IMR-90 (cell line): Measurements from ENCODE around the gene CALML4. TPM values are rescaled to one million over a fixed set of nuclear protein-coding genes. Genes with fewer than 3 reads are reported as not detected.

Experiments used
- ATAC-seq: fragments of 200-7000 bp; cut with Tn5 transposase; 2 replicates; pipeline ENCODE4 v1.9.1; 2020; ENCODE audit warnings: low read depth, mild to moderate bottlenecking, moderate library complexity
- BruUV-seq: library from RNA; stranded (reverse); fragments of 400-500 nt; replicated peaks from 2 replicates; lab custom pipeline; 2021; lab: Mats Ljungman, UMichigan
- CTCF ChIA-PET: fragments of 300-600 bp; formaldehyde crosslinking; extraction: SDS; loops from one replicate; lab custom pipeline; 2021; ENCODE audit warnings: antibody characterized with exemption; lab: Yijun Ruan, JAX
- POLR2A ChIA-PET: fragments of 300-600 bp; sonication (Branson Sonifier 250); formaldehyde crosslinking; loops from one replicate; lab custom pipeline; 2022; ENCODE audit warnings: antibody characterized with exemption; ENCODE audit not compliant: unreplicated experiment; lab: Charles Lee
- DNase-seq: peaks from one replicate; pipeline ENCODE4 v3.0.0; 2013
- H2AFZ ChIP-seq: replicated peaks from 2 replicates; pipeline ENCODE3; 2013; ENCODE audit warnings: low read length, mild to moderate bottlenecking; ENCODE audit not compliant: poor library complexity
- H2AK5ac ChIP-seq: 2 replicates; pipeline ENCODE4 v1.6.1; 2013; ENCODE audit warnings: low read depth, low read length, inconsistent platforms
- H2AK9ac ChIP-seq: replicated peaks from 2 replicates; pipeline ENCODE3; 2013; ENCODE audit warnings: mild to moderate bottlenecking, low read depth, low read length, moderate library complexity; ENCODE audit not compliant: poor library complexity
- H2BK120ac ChIP-seq: 2 replicates; pipeline ENCODE4 v1.6.1; 2013; ENCODE audit warnings: low read depth, low read length, inconsistent platforms
- H2BK15ac ChIP-seq: 3 replicates; pipeline ENCODE4 v1.6.1; 2013; ENCODE audit warnings: low read depth, low read length, inconsistent platforms
- H2BK20ac ChIP-seq: 2 replicates; pipeline ENCODE4 v1.6.1; 2013; ENCODE audit warnings: low read depth, mild to moderate bottlenecking, inconsistent platforms, low read length, moderate library complexity
- H2BK5ac ChIP-seq: 2 replicates; pipeline ENCODE4 v1.6.1; 2013; ENCODE audit warnings: mild to moderate bottlenecking, low read depth, low read length, inconsistent platforms; ENCODE audit not compliant: poor library complexity, severe bottlenecking
- H3K14ac ChIP-seq: replicated peaks from 2 replicates; pipeline ENCODE4 v1.6.1; 2013; ENCODE audit warnings: low read depth, low read length, inconsistent platforms
- H3K18ac ChIP-seq: 2 replicates; pipeline ENCODE4 v1.6.1; 2013; ENCODE audit warnings: low read depth, low read length, control low read depth
- H3K23ac ChIP-seq: 2 replicates; pipeline ENCODE4 v1.6.1; 2013; ENCODE audit warnings: low read depth, low read length, inconsistent platforms
- H3K27ac ChIP-seq: 2 replicates; pipeline ENCODE4 v1.5.1; 2013; ENCODE audit warnings: mild to moderate bottlenecking, control low read depth, low read length; ENCODE audit not compliant: insufficient read depth
- H3K27me3 ChIP-seq: 2 replicates; pipeline ENCODE4 v1.6.1; 2013; ENCODE audit warnings: low read length; ENCODE audit not compliant: control insufficient read depth, insufficient read depth
- H3K36me3 ChIP-seq: 2 replicates; pipeline ENCODE4 v1.6.1; 2013; ENCODE audit warnings: low read length, mixed read lengths; ENCODE audit not compliant: control insufficient read depth, insufficient read depth
- H3K4ac ChIP-seq: 2 replicates; pipeline ENCODE4 v1.6.1; 2013; ENCODE audit warnings: low read depth, low read length, inconsistent platforms
- H3K4me1 ChIP-seq: 2 replicates; pipeline ENCODE4 v1.6.1; 2013; ENCODE audit warnings: low read length, mixed read lengths; ENCODE audit not compliant: control insufficient read depth, insufficient read depth
- H3K4me2 ChIP-seq: 2 replicates; pipeline ENCODE4 v1.6.1; 2013; ENCODE audit warnings: low read depth, mild to moderate bottlenecking, control low read depth, low read length, moderate library complexity
- H3K4me3 ChIP-seq: 2 replicates; pipeline ENCODE4 v1.5.1; 2013; ENCODE audit warnings: low read depth, mild to moderate bottlenecking, control low read depth, low read length, moderate library complexity; ENCODE audit not compliant: insufficient read depth
- H3K56ac ChIP-seq: 2 replicates; pipeline ENCODE4 v1.6.1; 2013; ENCODE audit warnings: low read length, inconsistent platforms; ENCODE audit not compliant: insufficient read depth; ENCODE audit errors: extremely low read depth
- H3K79me1 ChIP-seq, 2 experiments: 2 replicates each; pipeline ENCODE4 v1.6.1; 2013; ENCODE audit warnings: low read length in 2 of 2, inconsistent platforms in 1 of 2, low read depth in 1 of 2
- H3K9ac ChIP-seq: 2 replicates; pipeline ENCODE4 v1.6.1; 2013; ENCODE audit warnings: low read depth, low read length, control low read depth
- H3K9me1 ChIP-seq: 2 replicates; pipeline ENCODE4 v1.6.1; 2013; ENCODE audit warnings: low read length, inconsistent platforms; ENCODE audit not compliant: insufficient read depth
- H3K9me3 ChIP-seq: 2 replicates; pipeline ENCODE4 v1.6.1; 2013; ENCODE audit warnings: low read length; ENCODE audit not compliant: control insufficient read depth, insufficient read depth
- H4K20me1 ChIP-seq: 2 replicates; pipeline ENCODE4 v1.6.1; 2013; ENCODE audit warnings: low read length, inconsistent platforms; ENCODE audit not compliant: insufficient read depth
- H4K5ac ChIP-seq: 2 replicates; pipeline ENCODE4 v1.6.1; 2013; ENCODE audit warnings: mild to moderate bottlenecking, low read depth, low read length, control low read depth
- H4K8ac ChIP-seq, 2 experiments: 2 replicates each; pipeline ENCODE4 v1.6.1; 2013; ENCODE audit warnings: low read depth in 2 of 2, low read length in 2 of 2, control low read depth in 1 of 2, inconsistent platforms in 1 of 2
- H4K91ac ChIP-seq: 2 replicates; pipeline ENCODE4 v1.6.1; 2013; ENCODE audit warnings: low read depth, low read length, inconsistent platforms; ENCODE audit not compliant: insufficient read depth
- CHD1 ChIP-seq: IDR thresholded peaks from 2 replicates; pipeline ENCODE4 v1.6.1; 2012; ENCODE audit warnings: low read depth, low read length, improper control_type of control experiment
- CTCF ChIP-seq: conservative IDR thresholded peaks from 2 replicates; pipeline ENCODE4 v1.5.1; 2012; ENCODE audit warnings: mild to moderate bottlenecking, low read depth, low read length, improper control_type of control experiment
- ELK1 ChIP-seq: fragments of 150-350 bp; IDR thresholded peaks from 2 replicates; pipeline ENCODE4 v1.6.1; 2016; ENCODE audit warnings: low read depth, mild to moderate bottlenecking, low read length, moderate library complexity, borderline replicate concordance
- FOS ChIP-seq: fragments of 150-350 bp; IDR thresholded peaks from 2 replicates; pipeline ENCODE4 v1.6.1; 2016; ENCODE audit warnings: low read depth, low read length
- MAFK ChIP-seq: IDR thresholded peaks from 2 replicates; pipeline ENCODE4 v1.6.1; 2012; ENCODE audit warnings: low read depth, low read length, improper control_type of control experiment
- MAZ ChIP-seq: IDR thresholded peaks from 2 replicates; pipeline ENCODE4 v1.6.1; 2012; ENCODE audit warnings: low read depth, mild to moderate bottlenecking, low read length, improper control_type of control experiment, moderate library complexity, borderline replicate concordance
- MXI1 ChIP-seq: IDR thresholded peaks from 2 replicates; pipeline ENCODE4 v1.6.1; 2012; ENCODE audit warnings: low read depth, mild to moderate bottlenecking, low read length, moderate library complexity, borderline replicate concordance
- NFE2L2 ChIP-seq: fragments of 150-350 bp; IDR thresholded peaks from 2 replicates; pipeline ENCODE4 v1.6.1; 2016; ENCODE audit warnings: low read depth, mild to moderate bottlenecking, low read length
- POLR2A ChIP-seq: IDR thresholded peaks from 2 replicates; pipeline ENCODE4 v1.6.1; 2012; ENCODE audit warnings: mild to moderate bottlenecking, low read depth, low read length
- RCOR1 ChIP-seq: IDR thresholded peaks from 2 replicates; pipeline ENCODE4 v1.6.1; 2012; ENCODE audit warnings: mild to moderate bottlenecking, low read length, improper control_type of control experiment; ENCODE audit not compliant: insufficient replicate concordance
- RFX5 ChIP-seq: IDR thresholded peaks from 2 replicates; pipeline ENCODE4 v1.8.0; 2012; ENCODE audit warnings: low read depth, mild to moderate bottlenecking, low read length, moderate library complexity
- WGBS, 2 experiments: methylation state at CpG; one replicate each; pipeline versions ENCODE4 v1.1.5 to v1.1.7; 2013; ENCODE audit warnings: missing lambda C conversion rate in 2 of 2; ENCODE audit not compliant: insufficient read length in 1 of 2; ENCODE audit errors: extremely low coverage in 2 of 2; 5-methylcytosine and 5-hydroxymethylcytosine counted together
- dilution Hi-C: fragments of 300-500 bp; cut with HindIII; formaldehyde crosslinking; loops from one replicate; pipeline ENCODE4 v1.14.3; 2018; ENCODE audit warnings: low sequenced_read_pairs; ENCODE audit not compliant: unreplicated experiment
- in situ Hi-C: fragments of 300-500 bp; cut with MboI; formaldehyde crosslinking; loops from 3 replicates; pipeline ENCODE4 v1.14.3; 2019; ENCODE audit warnings: low sequenced_read_pairs, inconsistent platforms, mixed read lengths
- intact Hi-C: fragments of 100-400 bp; cut with micrococcal nuclease; formaldehyde crosslinking; loops from 2 replicates; pipeline ENCODE4 v1.10.0; 2022
- polyA plus RNA-seq, 3 experiments: library from polyadenylated mRNA; depleted of rRNA; stranded (reverse); fragments of >200 nt; gene quantifications; 2 replicates each; pipeline ENCODE4 v1.2.3, GENCODE V29; 2012; ENCODE audit warnings: low replicate concordance in 1 of 3
- total RNA-seq: library from RNA; depleted of rRNA; stranded (reverse); fragments of >200 nt; gene quantifications from 2 replicates; pipeline ENCODE4 v1.2.3, GENCODE V29; 2012

The CALML4 gene
- total and polyA plus RNA-seq, 2 of the 4 experiments (the other 2 are of a cell fraction): 0.36 to 1.3 TPM

- no peak overlapping the region for H3K14ac ChIP-seq
- ATAC-seq (no peak), DNase-seq (no peak)
- TF ChIP-seq FOS: no peak
- TF ChIP-seq CHD1: no peak
- no peak for TF ChIP-seq MXI1
- no peak for TF ChIP-seq POLR2A
- no peak for TF ChIP-seq RCOR1
- no peak for TF ChIP-seq MAZ
- TF ChIP-seq NFE2L2: no peak
- no peak for TF ChIP-seq ELK1
- no peak for TF ChIP-seq MAFK
- TF ChIP-seq CTCF: no peak
- no peak for TF ChIP-seq RFX5
- 0 out of 2 replicates have a peak, but pooled peaks cover 2% of the 10 kb centered on the region for H3K36me3 ChIP-seq
- H3K4ac ChIP-seq: no peak overlapping the region
- no peak overlapping the region for H2AK5ac ChIP-seq
- H4K5ac ChIP-seq: no peak overlapping the region
- no peak overlapping the region for H2AFZ ChIP-seq
- H2BK20ac ChIP-seq: no peak overlapping the region
- no TSS peak for BruUV-seq
- no peak overlapping the region for H3K9ac ChIP-seq
- H3K27ac ChIP-seq: no peak overlapping the region
- H2BK5ac ChIP-seq: no peak overlapping the region
- H3K79me1 ChIP-seq: peaks cover 0 to 36% of the 10 kb centered on the region in 2 experiments; a peak in 2 of 4 replicates
- intact Hi-C loops: no loop called here
- POLR2A ChIA-PET: no interaction called here
- H3K4me1 ChIP-seq: peaks cover 6% of the 10 kb centered on the region; the same call in 1 of the 2 replicates
- CTCF ChIA-PET: no interaction called here
- 97% methylated on average over 12 of the region's 16 CpGs; no CpG with 5 or more reads in 1 of the 2 experiments for WGBS, 2 experiments
- no peak overlapping the region for H4K8ac ChIP-seq
- H4K20me1 ChIP-seq: peaks cover 5% of the 10 kb centered on the region; the same call in 1 of the 2 replicates
- no peak overlapping the region for H2AK9ac ChIP-seq
- H3K9me3 ChIP-seq: no peaks in the 10 kb centered on the region
- no peak overlapping the region for H3K56ac ChIP-seq
- no peak overlapping the region for H3K4me2 ChIP-seq
- no peak overlapping the region for H2BK120ac ChIP-seq
- H3K27me3 ChIP-seq: no peaks in the 10 kb centered on the region
- in situ Hi-C loops: no loop called here
- no peak overlapping the region for H3K18ac ChIP-seq
- no peaks in the 10 kb centered on the region; the same call in 1 of the 2 replicates for H3K9me1 ChIP-seq
- no peak overlapping the region for H2BK15ac ChIP-seq
- H3K4me3 ChIP-seq: no peak overlapping the region
- no peak overlapping the region for H4K91ac ChIP-seq
- no peak overlapping the region for H3K23ac ChIP-seq
- dilution Hi-C loops: no loop called here
Observed at GRCh38 chr15:68208136-68208535, 3.0 kb upstream of the CALML4 start.
